HG02938 (cell line): ENCODE measurements around the gene SLC15A4.
"Not testable (repeated sequence)": the region's sequence is repeated elsewhere in the genome, so short reads cannot be mapped to it uniquely, and the experiment has no call there.

ENCODE experiments used
- ATAC-seq: cut with Tn5 transposase; IDR thresholded peaks from one replicate; pipeline ENCODE4 v1.9.1; 2021; ENCODE audit warnings: mild to moderate bottlenecking, moderate library complexity; ENCODE audit not compliant: unreplicated experiment

The SLC15A4 gene

DNA sequence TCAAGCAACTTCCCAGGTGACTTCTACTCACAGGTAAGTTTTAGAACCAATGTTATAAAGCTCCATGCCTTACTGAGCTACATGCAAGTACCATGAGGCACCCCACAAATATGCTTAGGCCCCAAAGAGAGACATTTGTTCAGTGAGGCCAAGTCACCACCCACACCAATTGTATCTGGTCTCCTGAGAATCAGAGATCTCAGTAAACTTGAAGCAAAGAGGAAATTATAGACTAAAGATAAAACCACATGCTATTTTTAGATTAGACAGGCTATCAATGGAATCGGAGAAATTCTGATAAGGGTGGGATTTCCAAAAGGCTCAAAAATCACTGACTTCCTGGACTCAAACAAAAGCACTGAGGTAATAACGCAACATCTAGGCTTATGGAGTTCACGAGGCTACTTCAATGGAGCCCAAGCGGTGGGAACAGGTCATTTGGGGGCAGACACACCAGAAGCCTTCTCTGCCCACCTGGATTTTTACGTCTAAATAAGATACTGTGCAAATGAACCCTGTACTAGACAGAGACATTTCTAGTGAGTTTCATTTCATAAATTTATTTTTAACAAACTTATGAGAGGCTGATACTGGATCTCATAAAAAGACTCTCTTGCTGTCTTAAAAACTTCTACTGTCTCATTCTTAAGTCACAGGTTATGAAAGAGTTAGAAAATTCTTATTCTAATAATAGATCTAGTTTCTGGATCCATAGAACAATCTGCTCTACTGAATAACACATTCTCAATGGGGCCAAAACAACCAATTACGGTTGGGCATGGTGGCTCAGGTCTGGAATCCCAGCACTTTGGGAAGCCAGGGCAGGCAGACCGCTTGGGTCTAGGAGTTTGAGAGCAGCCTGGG, 7.7 kb downstream of the SLC15A4 start:
- no peak for ATAC-seq

DNA sequence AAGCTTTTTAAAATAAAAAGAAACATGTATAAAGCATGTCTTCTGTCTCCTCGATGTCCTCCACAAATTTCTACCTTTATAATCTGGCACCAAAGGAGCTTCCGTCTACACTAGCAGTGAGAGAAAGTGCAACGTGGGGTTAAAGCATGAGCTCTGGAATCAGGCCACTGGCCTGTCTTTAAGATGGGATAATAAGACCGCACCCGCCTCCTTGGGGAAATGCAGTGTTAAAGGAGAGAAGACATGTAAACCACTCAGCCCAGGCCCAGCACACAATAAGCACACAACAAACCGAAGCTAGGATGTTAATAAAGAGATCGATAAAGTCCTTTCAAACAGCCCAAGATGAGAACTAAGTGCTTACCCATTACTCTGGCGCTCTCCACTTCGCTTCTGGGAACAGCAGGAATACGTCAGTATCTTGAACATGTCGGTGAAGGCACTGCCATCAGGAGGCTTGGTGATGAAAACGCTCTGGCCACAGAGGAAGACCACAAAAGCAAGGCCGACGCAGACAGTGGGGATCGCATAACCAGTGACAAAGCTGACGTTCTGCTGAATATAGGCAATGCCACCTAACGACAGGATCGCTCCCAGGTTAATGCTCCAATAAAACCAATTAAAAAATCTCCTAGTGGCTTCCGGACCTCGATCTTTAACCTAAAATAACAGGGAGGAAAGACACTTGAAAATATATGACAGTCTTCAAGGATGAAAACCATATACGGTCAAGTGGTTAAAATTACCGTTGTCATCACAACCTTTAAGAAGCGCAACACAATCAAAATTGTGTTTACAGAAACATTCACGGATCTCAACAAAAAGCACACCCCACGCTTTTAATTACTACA, 9.1 kb downstream of the SLC15A4 start:
- no peak for ATAC-seq

DNA sequence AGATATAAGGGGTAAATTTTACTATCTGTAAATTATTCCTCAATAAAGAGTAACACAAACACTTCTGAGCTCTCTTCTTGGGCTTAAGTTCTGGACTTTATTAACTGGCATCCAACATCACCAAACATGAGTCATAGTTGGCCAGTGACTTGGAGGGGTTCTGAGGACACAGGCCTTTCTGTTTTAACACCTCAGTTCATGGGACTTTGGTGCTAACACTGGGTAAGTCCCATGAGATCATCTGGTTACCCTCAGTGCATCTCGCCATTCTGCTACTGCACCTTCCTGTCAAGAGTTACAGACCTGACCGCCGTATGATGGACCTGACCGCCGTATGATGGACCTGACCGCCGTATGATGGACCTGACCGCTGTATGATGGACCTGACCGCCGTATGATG, 9.9 kb downstream of the SLC15A4 start:
- ATAC-seq, result no peak

DNA sequence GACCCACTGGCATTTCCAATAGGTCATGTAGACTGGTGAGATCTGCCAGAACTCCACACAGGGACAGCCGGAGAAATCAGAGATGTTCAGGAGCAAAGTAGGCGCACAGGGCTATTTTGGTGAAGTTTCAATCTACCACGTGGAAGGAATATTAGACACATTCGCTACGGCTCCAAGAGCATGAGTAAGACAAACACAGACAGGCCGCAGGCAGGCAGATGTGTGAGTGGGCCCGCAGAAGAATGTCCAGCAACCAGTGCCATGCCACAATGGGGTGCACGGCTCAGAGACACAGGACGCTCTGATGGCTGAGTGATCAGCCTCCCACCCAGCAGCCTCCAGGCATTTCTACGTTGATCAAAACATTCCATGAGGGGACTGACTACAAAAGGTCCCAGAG, 10.4 kb downstream of the SLC15A4 start:
- ATAC-seq, result no peak

DNA sequence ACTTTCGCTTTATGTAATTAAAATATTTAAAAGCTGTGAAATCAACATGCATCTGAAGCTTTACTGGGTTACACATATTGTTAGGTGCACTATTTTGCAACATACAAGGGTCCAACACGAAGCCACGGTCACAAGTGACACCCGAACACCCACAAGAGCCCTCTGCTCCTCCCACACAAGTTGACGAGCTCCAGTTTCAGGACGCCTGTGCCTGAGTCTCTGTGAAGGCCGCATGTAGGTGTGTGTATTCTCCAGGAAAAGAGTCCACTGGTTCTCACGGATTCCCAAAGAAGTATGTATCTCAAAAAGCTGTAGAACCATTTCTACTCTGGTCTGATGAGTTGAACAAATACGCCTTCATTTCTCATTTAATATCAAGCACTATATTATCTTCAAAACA, 12.0 kb downstream of the SLC15A4 start:
- no peak for ATAC-seq

DNA sequence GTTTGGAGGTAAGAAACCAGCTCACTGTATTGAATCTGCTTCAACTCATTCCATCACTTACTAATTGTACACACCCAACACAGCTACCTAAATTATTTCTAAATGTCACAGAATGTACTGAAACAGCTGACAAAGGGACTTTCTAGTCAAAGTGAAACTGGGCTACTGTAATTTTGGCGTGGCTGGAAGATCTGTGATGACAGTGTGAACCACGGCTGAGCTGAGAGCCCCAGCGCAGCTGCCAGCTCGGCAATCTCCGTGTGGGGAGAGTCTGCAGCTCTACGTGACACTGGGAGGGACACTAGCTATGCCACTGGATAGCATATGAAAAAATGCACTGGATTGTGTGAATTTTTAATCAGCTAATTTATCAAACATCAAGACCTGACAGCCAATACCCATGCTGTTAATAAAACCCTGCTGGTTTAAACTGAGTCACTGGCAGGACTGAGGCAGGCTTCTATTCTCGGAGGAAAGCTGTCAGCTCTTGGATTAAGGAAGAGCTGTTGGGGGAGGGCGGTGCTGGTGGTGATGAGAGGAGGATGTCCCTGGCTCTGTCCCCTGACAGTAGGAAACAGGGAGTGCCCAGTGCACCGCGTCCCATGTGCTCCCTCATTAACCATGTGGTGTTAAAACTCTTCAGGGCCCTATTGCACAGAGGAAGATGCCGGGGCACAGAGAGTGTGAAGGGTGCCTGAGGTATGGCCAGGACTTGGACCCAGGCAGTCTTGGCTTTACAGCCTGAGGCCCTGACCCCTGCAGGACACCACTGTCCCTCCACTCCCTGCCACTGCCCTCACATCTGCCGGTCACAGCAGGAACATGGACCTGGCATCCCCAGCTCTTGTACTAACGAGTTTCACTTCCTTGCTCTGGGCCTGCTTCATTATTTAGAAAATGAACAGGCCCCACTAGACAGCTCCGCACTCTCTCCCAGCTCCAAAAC, 13.3 kb downstream of the SLC15A4 start:
- ATAC-seq, result peak; percentile 75

DNA sequence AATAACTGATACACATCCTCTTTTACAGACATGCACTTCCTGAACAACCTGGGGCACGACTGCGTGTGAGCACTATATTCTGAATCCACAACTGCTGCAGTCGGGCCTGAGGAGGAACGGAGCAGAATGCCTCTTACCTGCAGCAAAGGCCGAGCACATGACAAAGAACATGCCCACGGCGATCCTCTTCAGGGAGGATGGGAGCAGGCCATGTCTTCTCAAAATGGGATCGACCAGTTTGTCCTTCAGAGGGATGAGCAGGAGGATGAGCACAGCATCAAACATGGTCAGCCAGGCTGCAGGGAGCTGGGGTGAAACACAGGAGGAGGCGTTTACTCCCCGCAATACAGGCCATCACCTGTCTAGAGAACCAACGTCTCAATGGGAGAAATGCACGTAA, 15.1 kb downstream of the SLC15A4 start:
- ATAC-seq, result no peak

DNA sequence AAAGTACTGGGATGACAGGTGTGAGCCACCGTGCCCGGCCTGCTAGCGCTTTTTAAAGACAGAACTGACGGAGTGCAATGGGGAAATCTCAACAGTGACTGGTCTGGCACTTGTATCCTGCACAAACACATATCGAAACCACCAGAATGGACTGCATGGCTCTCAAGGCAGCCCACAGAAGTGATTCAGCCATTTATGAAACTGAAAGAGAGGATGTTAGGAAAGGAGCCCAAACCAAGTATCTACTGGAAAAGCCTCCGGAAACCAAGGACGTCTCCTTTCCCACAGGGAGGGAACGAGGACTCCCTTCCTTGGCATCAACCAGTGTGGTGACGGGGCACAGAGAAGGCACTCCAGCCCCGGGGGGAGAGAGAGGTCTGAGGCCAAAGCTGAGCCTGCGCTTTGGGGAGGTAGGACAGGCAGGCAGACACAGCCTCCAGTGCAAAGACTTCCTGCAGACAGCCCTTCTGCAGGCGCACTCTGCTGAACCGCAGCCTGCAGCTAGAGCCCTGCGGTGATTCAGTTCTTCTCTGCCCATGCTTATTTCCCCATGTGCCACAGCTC, 16.5 kb downstream of the SLC15A4 start:
- ATAC-seq, result no peak

DNA sequence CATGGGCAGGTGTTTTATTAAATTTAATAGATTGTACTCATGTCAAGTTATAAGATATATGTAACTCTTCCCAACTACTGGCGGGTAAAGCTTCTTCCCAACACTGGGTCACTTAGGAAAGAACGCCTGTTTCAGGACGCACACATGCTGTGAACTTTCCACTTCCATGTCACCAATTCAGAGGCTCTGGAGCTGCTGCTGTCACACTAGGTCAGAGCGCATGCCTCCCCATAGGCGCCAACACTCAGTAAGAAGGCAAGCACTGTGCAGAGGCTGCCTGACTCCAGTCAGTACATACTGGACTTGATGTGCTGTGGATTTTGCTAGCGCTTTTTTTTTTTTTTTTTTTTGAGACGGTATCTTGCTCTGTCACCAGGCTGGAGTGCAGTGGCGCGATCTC, 17.2 kb downstream of the SLC15A4 start:
- no peak for ATAC-seq

DNA sequence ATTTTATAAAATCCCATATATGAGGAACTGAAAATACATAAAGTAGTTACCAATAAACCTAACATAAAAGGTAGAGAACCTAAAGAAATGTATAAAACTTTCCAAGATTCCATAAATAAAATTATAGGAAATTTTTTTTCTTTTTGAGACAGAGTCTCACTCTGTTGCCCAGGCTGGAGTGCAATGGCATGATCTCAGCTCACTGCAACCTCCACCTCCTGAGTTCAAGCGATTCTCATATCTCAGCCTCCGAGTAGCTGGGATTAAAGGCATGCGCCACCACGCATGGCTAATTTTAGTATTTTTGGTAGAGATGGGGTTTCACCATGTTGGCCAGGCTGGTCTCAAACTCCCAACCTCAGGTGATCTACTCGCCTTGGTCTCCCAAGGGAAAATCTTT, 18.4 kb downstream of the SLC15A4 start:
- not testable (repeated sequence) for ATAC-seq

DNA sequence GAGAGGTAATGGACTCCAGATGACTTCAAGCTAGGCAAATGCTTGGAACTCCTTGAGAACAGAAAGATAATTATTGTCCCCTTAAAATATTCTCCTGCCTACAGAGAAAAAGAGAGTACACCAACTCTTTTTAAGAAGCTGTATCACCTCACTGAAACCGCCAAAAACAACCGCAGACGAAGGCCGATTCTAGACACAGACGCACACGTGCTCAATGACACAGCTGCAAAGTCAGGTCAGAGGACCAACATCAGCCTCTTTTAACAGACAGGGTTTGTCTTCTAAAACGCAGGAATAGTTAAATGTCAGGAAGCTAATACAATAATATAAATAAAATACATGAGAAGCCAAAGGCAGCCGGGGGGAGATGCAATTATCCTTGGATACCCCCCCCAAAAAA, 19.0 kb downstream of the SLC15A4 start:
- ATAC-seq, result no peak

DNA sequence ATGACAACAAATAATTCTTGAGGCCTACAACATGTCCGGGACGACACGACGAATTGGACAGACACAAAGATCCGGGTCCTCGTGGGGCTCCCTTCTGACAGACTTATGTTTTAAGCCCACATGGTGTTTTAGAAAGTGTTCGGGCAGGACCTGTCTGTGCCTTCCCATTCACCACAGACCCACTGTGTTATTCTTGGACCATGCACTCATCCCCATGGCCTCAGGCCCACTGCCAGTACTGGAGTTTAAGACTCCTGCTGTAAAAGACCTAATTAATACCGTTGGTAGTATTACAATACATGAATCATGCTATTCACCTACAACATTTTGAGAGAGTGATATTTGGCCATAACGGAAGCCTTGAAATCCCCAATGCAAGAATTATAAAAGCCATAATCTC, 20.0 kb downstream of the SLC15A4 start:
- no peak for ATAC-seq

DNA sequence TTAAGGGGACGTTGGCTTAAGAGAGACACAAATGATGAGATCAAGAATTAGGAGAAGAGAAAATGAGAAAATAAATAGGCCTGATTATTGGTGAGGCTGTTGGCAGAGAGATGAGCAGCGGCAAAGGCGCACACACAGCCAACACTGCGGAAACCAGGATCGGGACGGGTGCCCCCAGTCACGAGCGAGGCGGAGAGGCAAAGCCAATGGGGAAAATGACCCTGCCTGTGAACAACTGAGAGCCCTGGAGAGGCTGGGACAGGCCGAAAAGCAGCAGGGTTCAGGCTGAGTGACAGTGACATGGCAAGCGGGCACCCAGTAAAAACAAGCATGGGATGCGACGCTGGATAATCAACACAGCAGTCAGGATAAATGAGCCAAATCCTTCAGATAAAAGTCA, 21.0 kb downstream of the SLC15A4 start:
- ATAC-seq, result no peak

DNA sequence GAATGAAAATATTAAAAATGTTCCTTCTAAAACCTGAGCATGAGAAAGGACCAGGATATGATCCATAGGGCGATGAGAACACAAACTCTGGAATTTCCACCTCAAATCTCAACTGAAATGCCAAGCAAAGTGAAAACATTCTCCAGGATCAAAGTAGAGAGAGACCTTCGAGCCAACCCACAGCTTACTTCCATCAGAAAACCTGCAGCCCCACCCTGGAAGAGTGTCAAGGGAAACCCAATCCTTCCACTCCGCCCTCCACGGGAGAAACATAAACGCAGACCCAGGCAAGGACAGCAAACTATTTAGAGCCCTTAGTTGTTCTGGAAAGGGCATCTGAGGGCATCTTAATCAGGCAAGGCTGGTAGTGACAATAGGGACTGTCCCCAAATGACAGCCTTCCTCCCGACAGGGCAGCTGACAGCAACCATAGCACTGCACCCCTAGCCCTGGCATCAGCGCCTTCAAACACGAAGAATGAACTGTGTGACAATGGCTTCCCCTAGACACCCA, 21.8 kb downstream of the SLC15A4 start:
- no peak for ATAC-seq

DNA sequence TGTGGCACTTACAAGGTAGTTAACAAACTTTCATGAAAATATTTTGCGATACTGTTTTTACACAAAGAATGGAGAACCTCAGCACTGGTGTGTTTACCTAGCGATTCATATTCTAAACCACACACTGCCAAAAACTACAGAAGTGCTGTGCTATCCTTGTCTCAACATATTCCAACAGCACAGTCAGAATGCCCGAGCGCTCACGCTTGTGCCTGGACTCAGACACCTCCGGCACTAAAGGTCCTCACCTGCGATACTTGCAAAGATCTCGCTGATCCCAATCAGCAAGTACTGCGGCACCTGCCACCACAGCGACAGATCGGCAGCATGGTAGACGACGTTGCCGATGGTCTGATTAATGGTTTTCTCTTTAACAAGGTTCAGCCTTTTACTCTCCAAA, 23.2 kb downstream of the SLC15A4 start:
- ATAC-seq, result no peak

DNA sequence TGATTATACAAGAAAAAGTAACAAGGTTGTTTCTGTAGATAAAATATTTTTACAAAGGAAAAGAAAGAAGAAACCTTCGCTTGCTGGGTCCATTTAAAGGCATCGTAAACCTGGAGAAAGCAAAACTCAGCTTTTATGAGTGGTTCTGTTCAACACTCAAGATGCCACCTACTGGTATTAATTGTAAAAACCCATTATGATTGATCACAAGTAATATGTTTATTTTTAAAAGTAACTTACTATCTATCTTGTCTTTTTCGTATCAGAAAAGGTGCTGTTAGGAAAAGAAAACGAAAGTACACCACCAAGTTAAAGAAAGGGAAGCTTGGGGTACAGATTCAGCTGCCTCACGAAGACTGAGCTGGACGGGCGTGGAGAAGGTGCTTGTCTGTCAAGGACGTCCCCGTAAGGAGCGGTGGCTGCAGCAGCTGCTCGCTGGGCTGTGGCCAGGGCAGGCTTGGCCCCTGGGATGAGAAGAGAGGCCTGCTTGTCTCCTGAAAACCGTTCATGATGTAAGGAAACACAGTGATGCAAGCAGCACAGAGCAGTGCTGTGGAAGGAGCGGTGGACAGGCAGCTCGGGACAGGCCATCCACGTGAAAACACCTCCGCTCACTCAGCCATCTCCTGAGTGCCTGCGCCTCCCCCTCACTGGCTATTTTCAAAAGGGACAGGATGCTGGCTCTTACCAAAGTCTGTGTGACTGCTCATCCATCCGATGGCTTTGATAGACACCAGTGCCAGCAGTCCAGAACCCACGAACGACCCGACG, 25.0 kb downstream of the SLC15A4 start:
- ATAC-seq, result peak; percentile 27

DNA sequence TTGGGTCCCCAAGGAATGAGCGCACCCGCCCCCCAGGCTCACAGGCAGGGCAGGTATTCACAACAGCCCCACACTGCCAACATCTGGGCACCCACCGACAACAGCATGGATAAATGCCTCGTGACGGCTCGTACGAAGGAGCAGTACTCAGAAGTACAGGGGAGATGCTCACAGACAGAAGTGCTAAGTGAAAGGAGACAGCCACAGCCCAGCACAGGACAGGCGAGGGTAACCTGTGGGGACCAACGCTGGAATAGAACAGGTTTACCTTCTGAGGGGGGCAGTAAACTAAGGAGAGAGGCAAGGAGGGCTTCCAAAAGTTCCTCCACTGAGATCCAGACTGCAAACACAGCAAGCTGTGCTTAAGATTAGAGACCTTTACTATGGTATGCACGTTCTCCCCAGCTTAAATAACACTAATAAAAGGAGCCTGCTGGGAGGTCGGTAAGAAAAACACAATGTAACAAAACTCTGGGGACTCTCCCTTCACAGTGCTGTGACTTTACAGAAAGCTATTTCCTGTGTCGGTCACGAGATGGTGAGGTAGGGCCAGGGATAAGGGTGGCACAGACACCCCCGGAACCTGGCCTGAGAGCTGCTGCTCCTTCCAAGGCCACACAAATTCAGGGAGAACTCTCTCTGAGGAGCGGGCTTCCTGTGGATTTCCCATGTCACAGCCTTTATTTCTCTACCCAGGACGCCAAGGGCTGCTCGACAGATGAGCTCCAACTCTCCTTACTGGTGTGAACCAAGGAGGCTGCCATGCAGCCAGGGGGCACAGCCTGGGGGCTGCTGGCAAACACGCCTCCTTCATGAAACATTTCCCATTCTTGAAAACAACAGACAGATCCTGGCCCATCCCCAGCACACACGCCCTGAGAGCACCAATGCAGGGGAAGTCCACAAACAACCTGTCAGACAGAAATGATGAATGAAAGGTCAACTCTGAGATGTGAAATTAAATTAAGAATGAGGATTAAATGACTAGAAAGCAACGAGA, 26.3 kb downstream of the SLC15A4 start:
- peak; percentile 42 for ATAC-seq

DNA sequence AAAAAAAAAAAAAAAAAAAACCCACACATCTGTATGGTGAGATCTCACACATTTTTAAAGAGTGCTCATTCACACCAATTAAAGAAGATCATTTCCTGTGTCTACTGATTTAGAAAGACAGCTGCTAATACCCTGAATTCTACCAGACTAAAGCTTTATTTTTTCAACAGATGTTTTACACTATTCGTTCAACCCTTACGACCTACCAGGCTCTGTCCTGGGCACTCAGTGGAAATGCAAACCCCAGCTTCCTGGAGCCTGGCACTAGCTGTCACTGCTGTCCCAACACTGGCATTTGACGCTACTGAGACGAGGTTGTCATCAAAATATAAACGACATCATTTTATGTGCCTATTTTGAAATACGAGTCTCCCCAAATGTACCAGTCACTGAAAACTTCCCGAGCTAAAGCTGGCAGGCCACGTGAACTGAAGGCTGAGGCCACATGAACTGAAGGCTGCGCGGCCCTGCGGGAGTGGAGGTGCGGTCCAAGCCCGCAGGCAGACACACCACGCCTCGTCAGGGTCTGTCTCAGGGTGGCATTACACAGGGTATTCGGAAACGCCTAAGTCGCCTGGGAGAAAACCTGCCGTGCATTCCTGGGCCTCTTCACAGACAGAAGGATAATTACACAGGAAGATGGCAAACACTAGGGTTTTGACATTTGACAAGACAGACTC, 27.2 kb downstream of the SLC15A4 start:
- ATAC-seq, result no peak
